ENCODE results near the gene CIROP.

DNA sequence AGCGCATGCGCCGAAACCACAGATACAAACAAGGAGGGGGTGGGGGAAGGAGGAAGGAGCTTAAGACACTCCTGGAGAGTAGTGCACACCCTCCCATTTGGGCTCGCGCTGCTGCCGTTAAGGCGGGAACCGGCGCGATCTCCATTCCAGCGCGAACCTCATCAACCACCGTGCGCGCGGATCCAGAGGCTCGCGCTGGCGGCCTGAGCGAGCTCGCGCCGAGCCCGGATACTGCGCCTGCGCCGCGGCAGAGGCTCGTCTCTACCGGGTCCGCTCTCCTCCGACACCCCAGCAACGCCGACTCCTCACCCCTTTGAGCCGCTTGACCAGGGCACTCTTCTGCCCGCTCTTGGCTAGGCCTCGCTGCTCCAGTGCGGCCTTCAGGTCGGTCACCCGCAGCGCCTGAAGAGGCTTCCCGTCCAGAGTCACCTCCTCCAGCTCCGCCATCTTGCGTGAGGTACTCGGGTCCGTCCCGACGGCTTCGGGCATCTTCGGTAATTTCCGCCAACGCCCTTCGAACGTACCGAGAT, 10.1 kb downstream of the CIROP start, which contains the start of gene ACIN1:
- TF ChIP-seq TAF1 (IDR thresholded peaks at IDR 0.05; ENCODE audit: borderline replicate concordance, low read depth, low read length): peak; percentile 90
- peak; percentile 80 for TF ChIP-seq POLR2AphosphoS5 (IDR thresholded peaks at IDR 0.05; ENCODE audit: low read depth, low read length)
- peak; percentile 72 for TF ChIP-seq POLR2A (IDR thresholded peaks at IDR 0.05; ENCODE audit: low read depth, low read length)
